H1 (cell line): Measurements from ENCODE around the gene CNOT6L.

Experiments
- CBX8 ChIP-seq: fragments of 300-800, 300-1000 bp; sonication (generic); IDR thresholded peaks from 2 replicates; pipeline ENCODE4 v1.7.1; 2016; ENCODE audit warnings: low read depth, low read length, borderline replicate concordance
- CTCF ChIP-seq, 3 experiments: IDR thresholded peaks; 1 replicate in 2 of 3; 2 replicates in 1 of 3; pipeline versions ENCODE4 v1.5.1 to v1.6.1; 2011; ENCODE audit warnings: low read length in 3 of 3, mild to moderate bottlenecking in 3 of 3, inconsistent platforms in 2 of 3, low read depth in 1 of 3, moderate library complexity in 1 of 3; ENCODE audit not compliant: insufficient read depth in 1 of 3; ENCODE audit errors: control extremely low read depth in 1 of 3
- EP300 ChIP-seq, 2 experiments: IDR thresholded peaks; 1 replicate in 1 of 2; 2 replicates in 1 of 2; pipeline ENCODE4 v1.6.1; 2011 to 2012; ENCODE audit warnings: low read depth in 2 of 2, low read length in 2 of 2, mild to moderate bottlenecking in 2 of 2, borderline replicate concordance in 1 of 2, inconsistent platforms in 1 of 2, moderate library complexity in 1 of 2
- EZH2 ChIP-seq: fragments of 200-600 bp; sonication (generic); IDR thresholded peaks from 2 replicates; pipeline ENCODE4 v1.7.1; 2012; ENCODE audit warnings: low read depth, mild to moderate bottlenecking, moderate library complexity, low read length, inconsistent platforms; ENCODE audit not compliant: severe bottlenecking
- GTF2F1 ChIP-seq: IDR thresholded peaks from 2 replicates; pipeline ENCODE4 v1.6.1; 2012; ENCODE audit warnings: low read depth, low read length, improper control_type of control experiment, borderline replicate concordance
- MAX ChIP-seq: IDR thresholded peaks from 2 replicates; pipeline ENCODE4 v1.6.1; 2012; ENCODE audit warnings: inconsistent platforms
- POLR2A ChIP-seq, 2 experiments: IDR thresholded peaks; 1 replicate in 1 of 2; 2 replicates in 1 of 2; pipeline ENCODE4 v1.6.1; 2011; ENCODE audit warnings: low read depth in 2 of 2, low read length in 2 of 2, mild to moderate bottlenecking in 2 of 2; ENCODE audit errors: control extremely low read depth in 1 of 2
- POLR2AphosphoS5 ChIP-seq: IDR thresholded peaks from 2 replicates; pipeline ENCODE4 v1.6.1; 2011; ENCODE audit warnings: low read depth, low read length
- RAD21 ChIP-seq, 2 experiments: IDR thresholded peaks in 1 of 2; conservative IDR thresholded peaks in 1 of 2; 2 replicates each; pipeline ENCODE4 v1.6.1; 2011; ENCODE audit warnings: low read depth in 2 of 2, low read length in 2 of 2, improper control_type of control experiment in 1 of 2, inconsistent platforms in 1 of 2, mild to moderate bottlenecking in 1 of 2, moderate library complexity in 1 of 2
- SAP30 ChIP-seq: fragments of 300-600 bp; sonication (generic); IDR thresholded peaks from 2 replicates; pipeline ENCODE4 v1.7.1; 2012; ENCODE audit warnings: low read length, moderate library complexity, mild to moderate bottlenecking, inconsistent platforms; ENCODE audit not compliant: insufficient read depth, insufficient replicate concordance
- SIN3A ChIP-seq, 2 experiments: IDR thresholded peaks in 1 of 2; conservative IDR thresholded peaks in 1 of 2; 2 replicates each; pipeline ENCODE4 v1.6.1; 2011 to 2012; ENCODE audit warnings: low read length in 2 of 2, improper control_type of control experiment in 1 of 2, low read depth in 1 of 2, mild to moderate bottlenecking in 1 of 2
- SP2 ChIP-seq: IDR thresholded peaks from 2 replicates; pipeline ENCODE4 v1.6.1; 2012; ENCODE audit warnings: mild to moderate bottlenecking, low read length, inconsistent platforms
- TAF1 ChIP-seq: IDR thresholded peaks from 2 replicates; pipeline ENCODE4 v1.6.1; 2011; ENCODE audit warnings: mild to moderate bottlenecking, low read depth, low read length
- USF2 ChIP-seq: IDR thresholded peaks from 2 replicates; pipeline ENCODE4 v1.6.1; 2011; ENCODE audit warnings: low read length, improper control_type of control experiment

GRCh38 chr4:77777135-77777807, 41.9 kb downstream of the CNOT6L start:
- TF ChIP-seq USF2: no peak
- TF ChIP-seq CTCF (IDR thresholded peaks at IDR 0.05; ENCODE audit: control extremely low read depth in 1 of 3, insufficient read depth in 1 of 3, low read depth in 1 of 3, low read length in 3 of 3): no peak
- no peak for TF ChIP-seq SAP30
- TF ChIP-seq POLR2AphosphoS5: no peak
- no peak for TF ChIP-seq GTF2F1
- no peak for TF ChIP-seq RAD21 (IDR thresholded peaks at IDR 0.05 in 1 of 2, conservative IDR thresholded peaks at IDR 0.05 in 1 of 2; ENCODE audit: low read depth in 2 of 2, low read length in 2 of 2)
- no peak for TF ChIP-seq EZH2
- no peak for TF ChIP-seq SP2
- TF ChIP-seq EP300 (IDR thresholded peaks at IDR 0.05; ENCODE audit: borderline replicate concordance in 1 of 2, low read depth in 2 of 2, low read length in 2 of 2): no peak
- TF ChIP-seq SIN3A (conservative IDR thresholded peaks at IDR 0.05 in 1 of 2, IDR thresholded peaks at IDR 0.05 in 1 of 2; ENCODE audit: low read depth in 1 of 2, low read length in 2 of 2): no peak
- no peak for TF ChIP-seq TAF1
- TF ChIP-seq CBX8: no peak
- TF ChIP-seq MAX: no peak
- no peak for TF ChIP-seq POLR2A (IDR thresholded peaks at IDR 0.05; ENCODE audit: control extremely low read depth in 1 of 2, low read depth in 2 of 2, low read length in 2 of 2)
